GM21367 (cell line): Measurements from ENCODE around the gene C3.
"Not testable (repeated sequence)": the region's sequence is repeated elsewhere in the genome, so short reads cannot be mapped to it uniquely, and the experiment has no call there.

Experiments used
- ATAC-seq: cut with Tn5 transposase; IDR thresholded peaks from one replicate; pipeline ENCODE4 v1.9.1; 2021; ENCODE audit not compliant: unreplicated experiment

Gene C3

DNA sequence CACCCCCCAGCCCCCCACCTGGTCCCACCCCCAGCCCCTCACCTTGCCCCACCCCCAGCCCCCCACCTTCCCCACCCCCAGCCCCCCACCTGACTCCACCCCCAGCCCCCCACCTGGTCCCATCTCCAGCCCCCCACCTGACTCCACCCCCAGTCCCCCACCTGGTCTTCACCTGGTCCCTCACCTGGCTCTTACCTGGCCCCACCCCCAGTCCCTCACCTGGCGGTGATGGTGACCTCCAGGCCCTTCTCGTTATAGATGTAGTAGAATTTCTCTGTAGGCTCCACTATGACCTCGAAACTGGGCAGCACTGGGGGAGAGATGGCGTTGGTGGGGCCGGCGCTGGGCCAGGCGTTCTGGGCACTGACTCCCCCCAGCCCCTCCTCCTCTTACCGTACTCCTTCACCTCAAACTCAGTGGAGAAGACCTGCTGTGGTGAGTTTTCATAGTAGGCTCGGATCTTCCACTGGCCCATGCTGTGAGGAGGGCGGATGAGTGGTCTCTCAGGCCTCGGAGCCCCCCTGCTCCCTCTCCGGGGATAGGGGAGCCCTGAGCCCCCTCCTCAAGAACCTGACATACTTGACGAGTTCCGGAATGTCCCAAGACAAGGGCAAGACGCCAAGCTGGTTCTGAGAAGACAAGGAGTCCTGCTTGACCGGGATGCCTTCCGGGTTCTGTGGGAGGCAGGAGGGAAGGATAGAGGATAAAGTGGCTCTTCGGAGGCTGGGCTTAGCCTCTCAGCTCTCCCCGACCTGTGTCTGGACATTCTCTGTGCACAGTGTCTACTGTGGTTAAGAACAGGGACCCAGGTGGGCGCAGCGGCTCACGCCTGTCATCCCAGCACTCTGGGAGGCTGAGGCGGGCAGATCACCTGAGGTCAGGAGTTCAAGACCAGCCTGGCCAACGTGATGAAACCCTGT, 6.4 kb downstream of the C3 start:
- no peak for ATAC-seq

DNA sequence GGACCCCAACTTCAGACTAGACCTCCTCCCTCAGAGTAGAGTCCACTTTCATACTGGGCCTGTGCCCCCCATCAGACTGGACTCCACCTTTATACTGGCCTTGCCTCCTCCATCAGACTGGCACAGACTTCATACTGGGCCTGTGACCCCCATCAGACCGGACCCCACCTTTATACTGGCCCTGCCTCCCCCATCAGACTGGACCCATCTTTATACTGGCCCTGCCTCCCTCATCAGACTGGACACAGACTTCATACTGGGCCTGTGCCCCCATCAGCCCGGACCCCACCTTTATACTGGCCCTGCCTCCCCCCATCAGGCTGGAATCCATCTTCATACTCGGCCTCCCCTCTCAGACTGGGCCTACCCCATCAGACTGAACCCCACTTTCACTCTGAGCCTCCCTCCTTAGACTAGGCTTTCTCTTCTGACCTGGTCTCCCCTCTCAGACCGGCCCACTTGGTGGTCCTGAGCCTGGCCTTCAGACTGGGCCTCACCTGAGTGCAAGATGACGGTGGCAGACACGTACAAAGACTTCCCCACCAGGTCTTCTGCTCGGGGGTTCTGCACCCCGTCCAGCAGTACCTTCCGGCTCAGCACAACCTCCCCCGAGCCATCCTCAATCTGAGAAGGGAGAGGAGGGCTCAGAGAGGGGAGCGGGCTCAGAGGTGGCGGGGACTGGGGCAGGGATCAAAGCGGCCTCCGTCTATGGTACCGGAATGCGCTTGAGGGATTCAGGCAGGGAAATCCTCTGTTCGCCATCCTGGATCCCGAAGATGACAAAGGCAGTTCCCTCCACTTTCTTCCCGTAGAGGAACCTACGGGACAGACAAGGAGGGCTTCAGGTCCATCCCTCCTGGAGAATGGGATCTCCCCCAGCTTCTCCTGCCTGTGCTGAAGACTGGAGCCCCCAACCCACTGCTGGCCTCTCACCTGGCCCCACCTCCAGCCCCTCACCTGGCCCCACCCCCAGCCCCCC, 7.5 kb downstream of the C3 start:
- no peak for ATAC-seq

DNA sequence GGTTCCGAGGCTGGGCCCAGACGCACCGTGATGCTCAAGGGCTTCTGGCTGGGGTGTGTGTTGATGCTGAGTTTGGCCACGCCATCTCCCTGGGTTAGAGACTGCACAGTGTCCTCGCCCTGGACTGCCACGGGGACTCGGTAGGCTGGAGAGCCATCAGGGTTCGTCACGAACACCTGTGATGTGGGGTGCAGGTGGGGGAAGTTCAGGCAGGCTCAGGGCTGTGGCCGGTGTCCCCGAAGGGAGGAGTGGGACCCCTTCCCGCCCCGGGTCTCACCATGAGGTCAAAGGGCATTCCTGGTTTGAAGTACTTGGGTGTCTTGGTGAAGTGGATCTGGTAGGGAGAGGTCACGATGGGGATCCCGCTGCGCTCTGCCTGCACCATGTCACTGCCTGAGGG, 8.2 kb downstream of the C3 start:
- ATAC-seq, result no peak

DNA sequence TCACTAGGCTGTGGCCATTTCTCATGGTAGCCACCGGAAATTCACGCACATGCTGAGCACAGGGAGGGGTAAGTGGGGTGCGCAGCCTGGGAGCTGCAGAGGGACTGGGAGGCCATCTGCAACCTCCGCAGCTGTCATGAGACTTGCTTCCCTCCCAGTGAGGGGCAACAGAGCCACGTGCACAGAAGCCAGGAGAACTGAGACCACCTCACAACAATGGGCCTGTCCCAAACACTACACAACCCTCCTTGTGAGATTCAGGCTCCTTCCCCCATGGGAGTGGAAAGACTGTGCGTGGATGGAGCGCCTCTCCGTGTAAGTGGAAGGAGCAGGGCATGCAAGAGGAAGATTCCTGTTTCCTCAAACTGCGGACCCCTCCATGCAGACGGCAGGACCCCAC, 8.8 kb downstream of the C3 start:
- no peak for ATAC-seq

DNA sequence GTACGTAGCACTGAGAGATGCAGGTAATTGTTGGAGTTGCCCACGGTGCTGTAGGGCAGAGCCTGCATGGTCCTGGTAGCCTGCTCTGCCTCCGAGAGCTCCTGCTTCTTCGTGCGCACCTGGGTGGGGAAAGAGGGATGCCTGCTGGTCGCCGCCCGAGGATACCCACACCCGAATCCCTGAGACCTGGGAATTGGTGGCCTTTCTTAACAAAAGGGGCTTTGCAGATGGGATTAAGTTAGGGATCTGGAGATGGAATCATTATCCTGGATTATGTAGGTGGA, 9.4 kb downstream of the C3 start:
- ATAC-seq, result no peak

DNA sequence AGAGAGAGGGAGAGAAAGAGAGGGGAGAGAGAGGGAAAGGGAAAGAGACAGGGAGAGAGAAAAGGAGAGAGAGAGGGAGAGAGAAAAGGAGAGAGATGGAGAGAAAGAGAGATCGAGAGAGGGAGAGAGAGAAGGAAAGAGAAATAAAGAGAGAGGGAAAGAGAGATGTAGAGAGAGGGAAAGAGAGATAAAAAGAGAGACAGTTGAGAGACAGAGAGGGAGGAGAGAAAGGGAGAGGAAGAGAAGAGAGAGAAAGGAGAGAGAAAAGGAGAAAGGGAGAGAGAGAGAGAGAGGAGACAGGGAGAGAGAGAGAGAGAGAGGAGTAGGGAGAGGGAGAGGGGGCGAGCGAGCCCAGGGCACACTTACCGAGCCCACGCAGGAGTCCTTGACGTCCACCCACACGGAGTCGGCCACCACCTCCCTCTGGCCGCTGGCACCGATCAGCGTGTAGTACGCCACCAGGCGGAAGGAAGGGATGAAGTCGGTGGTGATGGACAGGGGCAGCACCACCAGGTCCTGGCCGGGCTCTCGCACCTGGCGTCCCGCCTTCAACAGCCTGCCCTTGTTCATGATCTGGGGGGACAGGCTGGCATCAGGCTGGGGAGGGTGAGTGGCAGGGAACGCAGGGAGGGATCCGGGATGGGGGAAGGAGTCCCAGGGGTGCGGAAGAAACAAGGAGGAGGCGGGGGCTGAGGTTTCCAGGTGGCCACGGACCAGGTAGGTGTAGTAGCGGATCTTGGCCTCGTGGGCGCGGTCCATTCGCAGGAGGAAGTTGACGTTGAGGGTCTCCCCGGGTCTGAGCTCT, 10.0 kb downstream of the C3 start:
- no peak for ATAC-seq

DNA sequence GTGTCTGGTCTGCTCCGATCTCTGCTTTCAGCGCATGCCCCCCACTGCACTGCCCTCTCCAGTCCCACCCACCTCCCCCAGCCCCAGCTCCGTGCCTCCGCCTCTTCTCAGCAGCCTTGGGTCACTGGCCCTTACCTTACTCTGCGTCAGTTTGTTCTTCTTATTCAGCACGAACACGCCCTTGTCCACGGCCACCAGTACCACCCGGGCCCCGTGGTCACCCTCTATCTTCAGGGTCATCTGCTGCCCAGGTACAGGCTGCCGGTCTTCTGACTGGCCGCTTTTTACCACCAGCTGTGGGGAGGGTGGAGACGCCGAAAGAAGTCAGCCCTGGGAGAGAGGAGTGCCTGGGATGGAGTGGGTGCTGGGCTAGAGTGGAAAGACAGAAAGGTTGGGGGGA, 10.9 kb downstream of the C3 start:
- ATAC-seq, result no peak

DNA sequence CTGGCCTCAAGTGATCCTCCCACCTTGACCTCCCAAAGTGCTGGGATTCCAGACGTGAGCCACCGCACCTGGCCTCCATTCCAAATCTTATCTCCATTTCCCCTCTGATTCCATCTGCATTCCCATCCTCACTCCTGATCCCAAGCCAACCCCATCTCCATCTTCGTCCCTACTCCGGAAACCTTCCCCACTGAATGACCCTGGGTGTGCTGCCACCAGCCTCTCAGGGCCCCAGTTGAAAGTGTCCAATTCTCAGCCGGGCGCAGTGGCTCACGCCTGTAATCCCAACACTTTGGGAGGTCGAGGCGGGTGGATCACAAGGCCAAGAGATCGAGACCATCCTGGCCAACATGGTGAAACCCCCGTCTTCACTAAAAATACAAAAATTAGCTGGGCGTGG, 11.5 kb downstream of the C3 start:
- ATAC-seq, result not testable (repeated sequence)

DNA sequence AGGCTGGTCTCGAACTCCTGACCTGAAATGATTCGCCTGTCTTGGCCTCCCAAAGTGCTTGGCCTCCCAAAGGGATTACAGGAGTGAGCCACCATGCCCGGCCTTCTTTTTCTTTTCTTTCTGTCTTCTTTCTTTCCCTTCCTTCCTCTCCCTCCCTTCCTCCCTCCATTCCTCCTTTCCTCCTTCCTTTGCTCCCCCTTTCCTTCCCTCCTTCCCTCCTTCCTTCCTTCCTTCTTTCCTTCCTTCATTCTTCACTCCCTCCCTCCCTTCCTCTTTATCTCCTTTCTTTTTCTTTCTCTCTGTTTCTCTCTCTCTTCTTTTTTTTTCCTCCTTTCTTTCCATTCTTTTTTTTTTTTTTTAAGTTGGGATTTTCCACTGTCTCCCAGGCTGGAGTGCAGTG, 12.1 kb downstream of the C3 start:
- ATAC-seq, result no peak

DNA sequence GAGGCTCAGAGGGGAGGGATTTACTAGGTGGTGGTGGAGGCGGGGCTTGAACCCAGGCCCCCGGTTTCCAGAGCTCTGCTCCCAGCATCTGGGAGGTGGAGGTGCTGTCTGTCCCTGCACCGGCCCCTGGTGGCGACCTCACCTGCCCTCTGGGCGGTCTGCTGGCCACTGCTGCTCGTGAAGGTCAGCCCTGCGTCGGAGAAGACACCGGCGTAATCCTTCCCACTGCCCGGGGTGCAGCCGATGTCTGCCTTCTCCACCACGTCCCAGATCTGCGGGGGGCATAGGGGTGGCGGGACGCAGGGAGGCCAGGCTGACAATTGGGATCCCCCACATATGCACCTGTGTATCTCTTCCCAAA, 12.8 kb downstream of the C3 start:
- ATAC-seq, result no peak

DNA sequence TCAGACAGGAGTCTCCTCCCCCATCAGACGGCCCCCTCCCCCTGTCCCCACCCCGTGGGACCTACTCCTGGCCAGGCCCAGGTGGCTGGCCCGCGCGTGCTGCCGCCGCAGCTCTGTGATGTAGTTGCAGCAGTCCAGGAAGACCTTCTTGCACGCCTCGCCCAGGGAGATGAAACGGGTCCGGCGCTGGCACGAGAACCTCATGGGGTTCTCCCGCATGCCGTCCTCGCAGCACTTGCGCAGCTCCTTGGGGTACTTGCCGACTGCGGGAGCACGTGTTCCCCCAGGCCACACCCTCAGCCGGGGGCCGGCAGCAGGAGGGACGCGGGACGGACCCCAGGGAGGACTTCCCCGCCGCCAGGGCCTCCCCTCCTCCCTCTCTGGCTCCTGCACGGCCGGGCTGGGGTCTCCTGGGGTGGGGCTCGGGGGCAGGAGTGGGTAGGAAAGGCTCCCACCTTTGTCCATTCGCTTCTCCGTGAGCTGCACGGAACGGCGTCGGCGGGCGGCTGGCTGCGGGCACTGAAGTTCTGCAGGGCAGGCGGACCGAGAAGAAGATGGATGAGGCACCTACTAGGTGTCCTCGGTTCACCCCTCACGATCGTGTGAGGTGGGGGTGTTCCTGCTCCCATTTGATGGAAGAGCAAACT, 13.3 kb downstream of the C3 start:
- no peak for ATAC-seq

DNA sequence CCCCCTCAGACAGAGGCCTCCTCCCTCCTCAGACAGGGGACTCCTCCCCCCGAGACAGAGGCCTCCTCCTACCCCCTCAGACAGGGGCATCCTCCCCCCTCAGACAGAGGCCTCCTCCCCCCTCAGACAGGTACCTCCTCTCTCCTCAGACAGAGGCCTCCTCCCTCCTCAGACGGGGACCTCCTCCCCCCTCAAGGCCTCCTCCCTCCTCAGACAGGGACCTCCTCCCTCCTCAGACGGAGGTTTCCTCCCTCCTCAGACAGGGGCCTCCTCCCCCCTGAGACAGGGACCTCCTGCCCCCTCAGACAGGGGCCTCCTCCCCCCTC, 13.9 kb downstream of the C3 start:
- no peak for ATAC-seq

DNA sequence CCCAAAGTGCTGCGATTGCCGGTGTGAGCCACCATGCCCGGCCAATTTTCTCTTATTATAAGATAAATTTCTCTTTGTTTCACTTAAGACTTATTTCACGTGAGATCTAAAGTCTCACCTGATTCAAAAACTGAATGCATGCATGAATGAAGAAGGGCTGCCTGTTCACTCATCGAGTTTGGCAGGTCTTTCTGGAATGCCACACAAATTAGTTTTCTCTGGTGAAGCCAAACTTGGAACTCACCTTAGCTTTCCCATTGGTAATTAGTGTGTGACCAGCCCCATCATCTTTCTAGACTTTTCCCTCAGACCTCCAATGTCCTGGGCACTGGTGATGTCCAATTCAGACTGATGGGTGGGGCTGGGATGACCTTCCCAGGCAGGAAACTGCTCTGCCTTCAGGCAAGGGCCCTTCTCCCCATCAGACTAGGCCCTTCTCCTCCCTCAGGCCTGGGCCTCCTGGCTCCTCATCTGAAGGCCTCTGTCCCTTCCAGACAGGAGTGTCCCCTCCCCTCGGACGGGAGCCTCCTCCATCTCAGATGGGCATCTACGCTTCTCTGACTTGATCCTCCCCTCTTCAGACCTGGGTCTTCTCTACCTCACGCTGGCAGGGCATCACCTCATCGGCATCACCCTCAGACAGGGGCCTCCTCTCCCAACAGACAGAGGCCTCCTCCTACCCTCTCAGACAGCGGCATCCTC, 14.4 kb downstream of the C3 start:
- no peak for ATAC-seq

DNA sequence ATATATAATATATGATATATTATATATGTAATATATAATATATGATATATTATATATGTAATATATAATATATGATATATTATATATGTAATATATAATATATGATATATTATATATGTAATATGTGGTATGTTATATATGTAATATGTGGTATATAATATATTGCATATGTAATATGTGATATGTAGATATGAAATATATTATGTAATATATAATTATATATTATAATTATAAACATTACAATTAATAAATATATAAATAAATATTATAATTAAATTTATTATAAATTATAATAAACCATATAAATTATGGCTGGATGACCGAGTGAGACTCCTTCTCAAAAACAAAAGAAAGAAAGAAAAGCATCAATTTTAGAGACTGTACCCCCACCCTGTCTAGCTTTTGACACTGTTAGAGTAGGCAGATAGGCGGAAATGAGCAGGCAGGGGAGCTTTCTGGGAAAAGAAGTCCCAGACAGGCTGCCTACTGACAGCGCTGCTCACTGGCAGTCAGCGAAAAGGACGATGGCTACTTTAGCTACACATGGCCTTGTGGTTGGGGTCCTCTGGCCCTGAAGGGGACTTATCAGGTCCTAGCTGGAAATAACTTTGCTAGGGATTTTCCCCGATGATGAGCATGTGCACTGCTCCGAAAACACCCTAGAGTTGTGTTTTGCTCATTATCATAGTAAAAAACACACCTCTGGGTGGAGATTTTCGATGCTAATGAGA, 19.7 kb downstream of the C3 start:
- no peak for ATAC-seq

DNA sequence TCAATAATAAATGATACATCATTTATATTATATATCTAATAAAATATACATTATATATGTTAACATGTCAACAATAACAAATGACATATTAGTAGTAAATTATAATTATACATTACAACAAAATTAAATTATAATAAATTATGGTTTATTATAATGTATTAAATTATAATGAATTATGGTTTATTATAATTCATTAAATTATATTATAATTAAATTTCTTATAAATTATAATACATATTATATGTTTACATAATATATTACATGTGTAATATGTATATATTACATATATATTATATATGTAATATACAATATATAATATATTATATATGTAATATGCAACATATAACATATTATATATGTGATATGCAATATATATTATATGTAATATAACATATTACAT, 20.5 kb downstream of the C3 start:
- no peak for ATAC-seq

DNA sequence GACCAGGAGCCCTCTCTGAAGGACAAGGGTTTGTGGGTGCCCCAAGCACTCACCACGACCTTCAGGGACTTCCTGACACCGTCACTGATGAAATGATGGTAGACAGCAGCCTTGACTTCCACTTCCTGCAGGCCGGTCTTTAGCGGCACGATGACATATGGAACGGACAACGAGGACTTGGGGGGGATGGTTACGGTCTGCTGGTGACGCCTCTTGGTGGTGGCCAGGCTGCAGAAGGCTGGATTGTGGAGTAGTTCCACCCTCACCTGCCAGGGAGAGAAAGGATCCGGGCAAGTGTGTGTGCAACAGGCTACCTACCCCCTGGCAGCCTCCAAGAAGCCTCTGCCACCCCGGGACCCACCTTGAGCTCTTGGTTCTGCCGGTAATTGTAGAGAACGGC, 23.2 kb downstream of the C3 start:
- ATAC-seq, result no peak

DNA sequence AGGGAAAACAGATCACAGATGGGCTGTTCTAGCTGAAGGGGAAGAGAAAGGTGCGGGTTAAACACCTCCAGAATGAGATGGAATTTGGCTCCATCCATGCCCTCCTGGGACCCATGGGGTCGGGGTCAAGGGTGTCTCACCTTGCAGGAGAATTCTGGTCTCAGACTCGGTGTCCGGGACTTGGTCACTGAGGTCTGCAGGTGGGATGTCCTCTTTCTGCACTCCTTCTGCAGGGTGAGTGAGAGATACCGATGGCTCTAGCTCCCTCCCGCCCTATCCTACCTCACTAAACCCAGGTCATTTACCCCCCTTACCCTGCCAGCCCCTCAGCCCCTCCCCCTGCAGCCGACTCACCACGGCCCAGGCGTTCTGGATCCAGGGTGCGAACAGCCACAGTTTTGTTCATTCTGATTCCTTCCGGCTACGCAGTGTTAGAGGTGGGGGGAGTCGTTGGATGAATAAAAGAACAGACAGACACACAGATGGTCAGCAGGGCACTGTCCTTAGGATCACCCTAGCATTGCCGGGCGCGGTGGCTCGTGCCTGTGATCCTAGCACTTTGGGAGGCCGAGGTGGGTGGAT, 24.1 kb downstream of the C3 start:
- no peak for ATAC-seq

DNA sequence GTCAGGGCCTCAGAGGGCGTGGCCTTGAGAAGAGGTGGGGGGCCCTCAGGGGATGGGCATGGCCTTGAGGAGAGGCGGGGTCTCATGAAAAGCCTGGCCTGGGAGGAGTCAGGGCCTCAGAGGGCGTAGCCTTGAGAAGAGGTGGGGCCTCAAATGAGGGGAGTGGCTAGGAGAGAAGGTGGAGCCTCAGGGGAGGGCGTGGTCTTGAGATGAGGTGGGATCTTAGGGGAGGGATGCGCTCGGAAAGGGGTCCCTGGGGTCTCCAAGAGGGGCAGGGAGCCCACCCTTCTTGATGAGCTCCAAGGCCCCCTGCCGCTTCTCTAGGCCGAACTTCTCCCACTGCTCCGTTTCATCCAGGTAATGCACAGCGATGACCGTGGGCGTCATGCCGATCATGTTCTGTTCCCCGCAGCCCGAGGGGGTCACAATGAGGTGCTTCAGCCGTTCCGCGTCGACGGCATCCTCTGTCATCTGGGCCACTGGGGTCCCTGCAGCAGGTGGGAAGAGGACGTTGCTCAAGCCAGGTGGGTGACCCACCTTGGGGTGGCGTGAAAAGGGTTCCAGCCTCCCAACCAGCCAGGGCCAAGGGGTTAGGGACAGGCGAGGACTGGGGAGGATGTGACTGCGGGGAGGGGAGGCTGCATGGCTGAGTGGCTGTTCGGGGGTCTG, 26.2 kb downstream of the C3 start:
- ATAC-seq, result no peak

DNA sequence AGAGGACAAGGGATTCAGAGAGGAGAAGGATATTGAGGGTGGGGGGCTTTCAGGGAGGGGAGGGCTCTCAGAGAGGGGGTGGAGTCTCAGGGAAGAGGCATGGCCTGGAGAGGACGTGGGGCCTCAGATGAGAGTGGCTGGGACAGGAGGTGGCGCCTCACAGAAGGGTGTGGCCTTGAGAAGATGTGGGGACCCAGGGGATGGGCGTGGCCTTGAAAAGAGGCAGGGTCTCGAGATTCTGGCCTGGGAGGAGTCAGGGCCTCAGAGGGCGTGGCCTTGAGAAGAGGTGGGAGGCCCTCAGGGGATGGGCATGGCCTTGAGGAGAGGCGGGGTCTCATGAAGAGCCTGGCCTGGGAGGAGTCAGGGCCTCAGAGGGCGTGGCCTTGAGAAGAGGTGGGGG, 26.8 kb downstream of the C3 start:
- ATAC-seq, result no peak
